Neural progenitor cell (in vitro differentiated cells): ENCODE data around the gene TSPEAR. TPM values are rescaled to one million over a fixed set of nuclear protein-coding genes. Genes with fewer than 3 reads are reported as not detected.

Experiments used
- DNase-seq: peaks from one replicate; pipeline ENCODE4 v3.0.0-alpha.2; 2016; ENCODE audit warnings: low spot score
- H2AFZ ChIP-seq: fragments of 200-600 bp; sonication (generic); replicated peaks from 2 replicates; pipeline ENCODE4 v1.6.1; 2016; ENCODE audit warnings: antibody characterized with exemption
- H3F3A ChIP-seq: fragments of 200-600 bp; sonication (generic); 2 replicates; pipeline ENCODE4 v1.6.1; 2016; ENCODE audit warnings: antibody characterized with exemption, low read depth
- H3K27ac ChIP-seq: fragments of 200-600 bp; sonication (generic); 2 replicates; pipeline ENCODE4 v1.5.1; 2016; ENCODE audit warnings: mild to moderate bottlenecking
- H3K27me3 ChIP-seq: fragments of 200-600 bp; sonication (generic); 2 replicates; pipeline ENCODE4 v1.6.1; 2016; ENCODE audit warnings: mild to moderate bottlenecking, moderate library complexity
- H3K36me3 ChIP-seq: fragments of 200-600 bp; sonication (generic); 2 replicates; pipeline ENCODE4 v1.5.1; 2016
- H3K4me1 ChIP-seq: fragments of 200-600 bp; sonication (generic); 2 replicates; pipeline ENCODE4 v1.6.1; 2016; ENCODE audit warnings: mixed run types
- H3K4me2 ChIP-seq: fragments of 200-600 bp; sonication (generic); 2 replicates; pipeline ENCODE4 v1.6.1; 2016
- H3K4me3 ChIP-seq: fragments of 200-600 bp; sonication (generic); 2 replicates; pipeline ENCODE4 v1.5.1; 2016
- H3K79me2 ChIP-seq: fragments of 200-600 bp; sonication (generic); 2 replicates; pipeline ENCODE4 v1.6.1; 2016; ENCODE audit warnings: low read depth
- H3K9ac ChIP-seq: fragments of 200-600 bp; sonication (generic); 2 replicates; pipeline ENCODE4 v1.6.1; 2016
- H3K9me3 ChIP-seq: fragments of 200-600 bp; sonication (generic); 2 replicates; pipeline ENCODE4 v1.5.1; 2016; ENCODE audit warnings: low read depth
- H4K20me1 ChIP-seq: fragments of 200-600 bp; sonication (generic); 2 replicates; pipeline ENCODE4 v1.6.1; 2016; ENCODE audit warnings: low read depth
- H3K27ac Mint-ChIP-seq: 3 replicates; pipeline ENCODE4 v1.8.0; 2021; ENCODE audit warnings: mixed read lengths
- H3K27me3 Mint-ChIP-seq: 2 replicates; pipeline ENCODE4 v1.8.0; 2022; ENCODE audit warnings: low read depth, mild to moderate bottlenecking, inconsistent platforms, moderate library complexity, mixed read lengths; ENCODE audit not compliant: insufficient read depth
- H3K36me3 Mint-ChIP-seq: 3 replicates; pipeline ENCODE4 v1.8.0; 2021; ENCODE audit warnings: mixed read lengths
- H3K4me1 Mint-ChIP-seq: 3 replicates; pipeline ENCODE4 v1.8.0; 2021; ENCODE audit warnings: mixed read lengths
- H3K4me3 Mint-ChIP-seq: 3 replicates; pipeline ENCODE4 v1.8.0; 2021; ENCODE audit warnings: mild to moderate bottlenecking, moderate library complexity, mixed read lengths
- H3K9me3 Mint-ChIP-seq: 3 replicates; pipeline ENCODE4 v1.8.0; 2020; ENCODE audit warnings: mixed read lengths
- CTCF ChIP-seq: fragments of 200-600 bp; sonication (generic); IDR thresholded peaks from 2 replicates; pipeline ENCODE4 v1.5.1; 2017; ENCODE audit warnings: antibody characterized with exemption, mild to moderate bottlenecking
- EZH2 ChIP-seq: fragments of 200-600 bp; sonication (generic); IDR thresholded peaks from 2 replicates; pipeline ENCODE4 v1.6.1; 2017; ENCODE audit warnings: antibody characterized with exemption, mild to moderate bottlenecking, moderate library complexity
- EZH2phosphoT487 ChIP-seq: fragments of 200-600 bp; sonication (generic); IDR thresholded peaks from 2 replicates; pipeline ENCODE4 v1.6.1; 2017; ENCODE audit warnings: antibody characterized with exemption
- total RNA-seq: library from RNA; depleted of rRNA; stranded (reverse); fragments of >200 nt; gene quantifications from 2 replicates; pipeline ENCODE4 v1.2.3, GENCODE V29; 2015; ENCODE audit warnings: low replicate concordance

Gene TSPEAR
- total RNA-seq, 1 donor from 2014 or later, result not detected

GRCh38 chr21:44521301-44521927 is 190.0 kb downstream of the TSPEAR start:
- Mint-ChIP-seq H3K4me1 (no peaks in the 10 kb centered on the region), H3K9me3 (peaks cover 6% of the 10 kb centered on the region), H3K4me3 (no peak overlapping the region)

DNA sequence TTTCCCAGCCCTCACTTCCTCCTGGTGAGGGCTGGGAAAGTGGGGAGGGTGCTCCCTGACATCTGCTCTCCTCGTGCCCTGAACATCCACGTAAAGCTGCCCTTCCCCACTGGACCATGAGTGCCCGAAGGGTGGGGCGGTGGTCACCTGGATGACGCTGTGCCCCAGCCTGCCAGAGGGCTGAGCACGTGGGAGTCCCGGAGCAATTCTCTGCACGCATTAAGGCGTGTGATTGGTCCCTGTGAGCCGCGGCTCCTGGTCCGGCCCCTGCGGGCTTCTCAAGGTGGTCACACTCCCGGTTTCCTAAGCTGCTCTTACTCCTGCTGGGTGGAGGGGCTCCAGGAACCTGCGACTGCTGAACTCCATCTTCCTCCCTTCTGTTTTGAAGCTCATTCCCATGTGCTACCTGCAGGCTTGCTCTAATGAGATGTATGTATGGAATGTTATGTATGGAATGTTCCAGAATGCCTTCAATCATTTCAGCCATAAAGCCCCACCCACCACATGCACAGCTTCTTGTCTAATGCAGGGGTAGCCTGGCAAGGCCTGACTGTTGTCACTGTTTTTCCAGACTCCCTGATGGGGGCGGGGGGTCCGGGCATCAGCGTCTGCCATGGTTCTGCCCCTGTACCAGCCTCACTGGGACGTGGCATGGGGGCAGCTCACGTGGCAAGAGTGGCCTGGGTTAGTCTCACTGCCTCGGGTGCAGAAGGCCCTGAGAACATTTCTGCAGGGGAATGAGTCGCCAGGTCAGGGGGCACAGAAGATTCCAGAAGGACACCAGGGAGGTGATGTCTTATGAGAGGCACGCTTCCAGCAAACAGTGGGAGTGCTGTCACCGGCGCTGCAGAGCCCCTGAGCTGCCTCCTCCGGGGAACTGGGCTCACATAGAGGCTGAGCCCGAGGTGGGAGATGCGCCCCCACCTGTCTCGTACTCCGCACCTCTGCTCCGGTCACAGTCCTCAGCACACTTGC is 190.8 kb downstream of the TSPEAR start:
- no peak overlapping the region for H2AFZ ChIP-seq
- H3K27me3 Mint-ChIP-seq, result peaks cover 6% of the 10 kb centered on the region
- H3K27ac ChIP-seq, result no peak overlapping the region
- H3K9me3 Mint-ChIP-seq, result peaks cover 6% of the 10 kb centered on the region
- no peak overlapping the region for H3K4me3 ChIP-seq
- no peak for DNase-seq
- no peaks in the 10 kb centered on the region for H3F3A ChIP-seq
- no peak overlapping the region for H3K4me3 Mint-ChIP-seq
- no peaks in the 10 kb centered on the region for H4K20me1 ChIP-seq
- no peak overlapping the region for H3K9ac ChIP-seq
- H3K4me1 ChIP-seq, result no peaks in the 10 kb centered on the region
- no peak overlapping the region for H3K4me2 ChIP-seq
- no peak overlapping the region for H3K27ac Mint-ChIP-seq
- no peaks in the 10 kb centered on the region for H3K9me3 ChIP-seq
- no peak for TF ChIP-seq EZH2
- no peak for TF ChIP-seq CTCF
- no peak for TF ChIP-seq EZH2phosphoT487
- H3K79me2 ChIP-seq, result no peaks in the 10 kb centered on the region
- H3K27me3 ChIP-seq, result no peaks in the 10 kb centered on the region
- H3K36me3 Mint-ChIP-seq, result no peaks in the 10 kb centered on the region
- H3K4me1 Mint-ChIP-seq, result no peaks in the 10 kb centered on the region
- H3K36me3 ChIP-seq, result no peaks in the 10 kb centered on the region

More at GRCh38 chr21:44521301-44521927, 190.0 kb downstream of the TSPEAR start:
- H3K27ac ChIP-seq, result no peak overlapping the region
- no peak overlapping the region for H3K9ac ChIP-seq
- DNase-seq, result no peak
- no peak overlapping the region for H3K4me2 ChIP-seq
- no peaks in the 10 kb centered on the region for H3F3A ChIP-seq
- no peaks in the 10 kb centered on the region for H3K79me2 ChIP-seq
- H3K4me3 ChIP-seq, result no peak overlapping the region
- H3K4me1 ChIP-seq, result no peaks in the 10 kb centered on the region
- Mint-ChIP-seq H3K27me3 (peaks cover 5% of the 10 kb centered on the region), H3K27ac (no peak overlapping the region), H3K36me3 (no peaks in the 10 kb centered on the region)
- no peaks in the 10 kb centered on the region for H3K27me3 ChIP-seq
- no peak overlapping the region for H2AFZ ChIP-seq
- H4K20me1 ChIP-seq, result no peaks in the 10 kb centered on the region
- H3K9me3 ChIP-seq, result no peaks in the 10 kb centered on the region
- H3K36me3 ChIP-seq, result no peaks in the 10 kb centered on the region
- TF ChIP-seq EZH2phosphoT487, result no peak
- TF ChIP-seq CTCF, result no peak
- TF ChIP-seq EZH2, result no peak

DNA sequence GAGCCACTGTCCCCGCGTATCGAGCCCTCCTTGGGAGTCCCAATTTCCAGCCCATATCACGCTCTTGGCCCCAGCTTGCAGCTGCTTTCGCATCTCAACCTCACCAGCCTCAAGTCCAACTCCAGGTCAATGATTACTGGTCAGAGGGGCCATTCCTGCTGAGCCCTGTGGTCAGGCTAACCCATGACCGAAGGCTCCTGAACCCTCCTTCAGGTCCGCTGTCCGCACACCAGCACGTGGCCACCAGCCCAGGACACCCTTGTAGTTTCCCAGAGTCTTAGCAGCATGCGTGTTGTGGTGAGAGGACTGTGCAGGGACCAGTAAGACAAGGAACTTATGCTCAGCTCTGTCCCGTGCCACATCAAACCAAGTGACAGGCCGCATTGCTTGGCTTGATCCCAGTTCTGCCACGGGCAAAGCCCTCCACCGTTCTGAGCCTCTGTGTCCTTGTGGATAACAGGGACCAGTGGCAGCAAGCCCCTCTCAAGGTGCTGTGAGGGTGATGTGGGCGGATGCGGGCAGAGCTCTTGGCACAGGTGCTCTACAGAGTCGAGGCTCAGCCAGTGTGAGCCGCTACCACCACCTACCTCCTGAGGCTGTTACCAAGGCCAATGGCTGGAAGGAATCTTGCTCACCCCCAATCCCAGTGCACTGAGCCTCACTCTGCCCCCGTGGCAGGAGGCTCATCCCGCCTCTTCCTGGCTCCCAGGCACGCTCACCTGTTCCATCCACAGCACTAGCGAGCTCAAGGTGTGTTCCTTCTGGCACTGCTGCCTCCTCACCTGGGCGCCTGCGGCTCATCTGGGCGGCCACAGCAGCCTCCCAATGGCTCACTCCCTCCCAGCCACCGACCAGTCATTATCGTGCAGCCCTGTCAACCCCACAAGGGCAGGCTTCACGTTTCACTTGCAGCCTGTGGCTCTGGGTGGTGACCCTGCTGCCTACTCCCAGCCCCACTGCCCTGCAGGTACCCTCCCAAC is 191.7 kb downstream of the TSPEAR start:
- no peak overlapping the region for H3K27ac Mint-ChIP-seq
- H3K4me1 Mint-ChIP-seq, result no peaks in the 10 kb centered on the region

More for the DNA sequence above, 191.7 kb downstream of the TSPEAR start:
- Mint-ChIP-seq H3K9me3 (peaks cover 6% of the 10 kb centered on the region), H3K27me3 (peaks cover 6% of the 10 kb centered on the region), H3K36me3 (no peaks in the 10 kb centered on the region), H3K4me3 (no peak overlapping the region)
- no peak overlapping the region for H3K27ac ChIP-seq
- H3K4me2 ChIP-seq, result no peak overlapping the region
- H3K4me3 ChIP-seq, result no peak overlapping the region
- no peaks in the 10 kb centered on the region for H3F3A ChIP-seq
- H3K27me3 ChIP-seq, result no peaks in the 10 kb centered on the region
- H3K36me3 ChIP-seq, result no peaks in the 10 kb centered on the region
- H2AFZ ChIP-seq, result no peak overlapping the region
- no peaks in the 10 kb centered on the region for H3K79me2 ChIP-seq
- H4K20me1 ChIP-seq, result no peaks in the 10 kb centered on the region
- no peak for TF ChIP-seq CTCF
- no peak for TF ChIP-seq EZH2
- no peak for TF ChIP-seq EZH2phosphoT487
- H3K4me1 ChIP-seq, result no peaks in the 10 kb centered on the region
- no peaks in the 10 kb centered on the region for H3K9me3 ChIP-seq
- no peak overlapping the region for H3K9ac ChIP-seq
- no peak for DNase-seq
